Trophoblast cell (in vitro differentiated cells and primary cell): ENCODE data around the gene RABL6.

Experiments used
- DNase-seq, 2 donors: peaks; one replicate each; pipeline ENCODE4 v3.0.0-alpha.2; 2016
- H2AFZ ChIP-seq: 2 replicates; pipeline ENCODE4 v1.6.1; 2013; ENCODE audit warnings: low read length, moderate library complexity, mild to moderate bottlenecking; ENCODE audit not compliant: insufficient read depth, poor library complexity
- H2AK5ac ChIP-seq: 2 replicates; pipeline ENCODE4 v1.6.1; 2013; ENCODE audit warnings: mild to moderate bottlenecking, low read length
- H2BK120ac ChIP-seq: 2 replicates; pipeline ENCODE4 v1.6.1; 2013; ENCODE audit warnings: low read length, mild to moderate bottlenecking, moderate library complexity; ENCODE audit not compliant: insufficient read depth, poor library complexity
- H2BK12ac ChIP-seq: 2 replicates; pipeline ENCODE4 v1.6.1; 2013; ENCODE audit warnings: mild to moderate bottlenecking, low read length, moderate library complexity
- H2BK5ac ChIP-seq: 2 replicates; pipeline ENCODE4 v1.6.1; 2013; ENCODE audit warnings: low read length, low read depth, moderate library complexity, mild to moderate bottlenecking; ENCODE audit not compliant: poor library complexity
- H3K14ac ChIP-seq: 2 replicates; pipeline ENCODE4 v1.6.1; 2013; ENCODE audit warnings: mild to moderate bottlenecking, low read length
- H3K18ac ChIP-seq: 2 replicates; pipeline ENCODE4 v1.6.1; 2013; ENCODE audit warnings: mild to moderate bottlenecking, low read length
- H3K23ac ChIP-seq: 2 replicates; pipeline ENCODE4 v1.6.1; 2013; ENCODE audit warnings: low read length
- H3K27ac ChIP-seq: 2 replicates; pipeline ENCODE4 v1.5.1; 2013; ENCODE audit warnings: low read depth, mild to moderate bottlenecking, inconsistent platforms, low read length, moderate library complexity
- H3K27me3 ChIP-seq: 2 replicates; pipeline ENCODE4 v1.6.1; 2013; ENCODE audit warnings: inconsistent platforms, mild to moderate bottlenecking, low read length, moderate library complexity; ENCODE audit not compliant: insufficient read depth
- H3K36me3 ChIP-seq, 2 experiments: 1 replicate in 1 of 2; 2 replicates in 1 of 2; pipeline ENCODE4 v1.6.1; 2013; ENCODE audit warnings: low read length in 2 of 2, mild to moderate bottlenecking in 2 of 2, moderate library complexity in 1 of 2; ENCODE audit not compliant: insufficient read depth in 2 of 2, control insufficient read depth in 1 of 2
- H3K4ac ChIP-seq: 2 replicates; pipeline ENCODE4 v1.6.1; 2013; ENCODE audit warnings: low read depth, mild to moderate bottlenecking, low read length, moderate library complexity
- H3K4me1 ChIP-seq, 2 experiments: 1 replicate in 1 of 2; 2 replicates in 1 of 2; pipeline ENCODE4 v1.6.1; 2013; ENCODE audit warnings: low read length in 2 of 2, mild to moderate bottlenecking in 2 of 2, moderate library complexity in 1 of 2; ENCODE audit not compliant: insufficient read depth in 2 of 2, control insufficient read depth in 1 of 2
- H3K4me2 ChIP-seq: 2 replicates; pipeline ENCODE4 v1.6.1; 2013; ENCODE audit warnings: inconsistent platforms, mild to moderate bottlenecking, low read length, moderate library complexity
- H3K4me3 ChIP-seq: 2 replicates; pipeline ENCODE4 v1.5.1; 2013; ENCODE audit warnings: mild to moderate bottlenecking, low read depth, low read length, inconsistent platforms
- H3K79me1 ChIP-seq: one replicate; pipeline ENCODE4 v1.6.1; 2013; ENCODE audit warnings: low read length
- H3K79me2 ChIP-seq: 2 replicates; pipeline ENCODE4 v1.6.1; 2013; ENCODE audit warnings: low read length, mild to moderate bottlenecking; ENCODE audit not compliant: control insufficient read depth, insufficient read depth, poor library complexity
- H3K9ac ChIP-seq: 2 replicates; pipeline ENCODE4 v1.6.1; 2013; ENCODE audit warnings: mild to moderate bottlenecking, low read length
- H3K9me3 ChIP-seq: 2 replicates; pipeline ENCODE4 v1.6.1; 2013; ENCODE audit warnings: low read depth, mild to moderate bottlenecking, control low read depth, inconsistent platforms, low read length; ENCODE audit not compliant: insufficient read depth
- H4K12ac ChIP-seq: 2 replicates; pipeline ENCODE4 v1.6.1; 2013; ENCODE audit warnings: low read depth, mild to moderate bottlenecking, low read length, moderate library complexity
- H4K8ac ChIP-seq: 2 replicates; pipeline ENCODE4 v1.6.1; 2013; ENCODE audit warnings: low read depth, mild to moderate bottlenecking, low read length, moderate library complexity
- H4K91ac ChIP-seq: one replicate; pipeline ENCODE4 v1.6.1; 2013; ENCODE audit warnings: low read depth, mild to moderate bottlenecking, low read length, moderate library complexity
- WGBS: extraction: QIAGEN DNeasy Blood & Tissue Kit; methylation state at CpG from one replicate; pipeline ENCODE4 v1.1.7; 2013; ENCODE audit warnings: missing lambda C conversion rate; ENCODE audit not compliant: insufficient read length, insufficient coverage; ENCODE audit errors: extremely low coverage; 5-methylcytosine and 5-hydroxymethylcytosine counted together

RABL6 gene

GRCh38 chr9:136773386-136774044 is 34.2 kb upstream of the RABL6 start:
- no peak overlapping the region for H3K23ac ChIP-seq
- H4K8ac ChIP-seq = no peak overlapping the region
- H3K79me2 ChIP-seq = no peaks in the 10 kb centered on the region
- H2AK5ac ChIP-seq = no peak overlapping the region
- no peak overlapping the region for H2BK5ac ChIP-seq
- H3K27ac ChIP-seq = no peak overlapping the region
- no peak overlapping the region for H3K18ac ChIP-seq
- no peaks in the 10 kb centered on the region for H3K4me1 ChIP-seq
- no peak overlapping the region for H3K4ac ChIP-seq
- no peak overlapping the region for H4K91ac ChIP-seq
- no peak overlapping the region for H4K12ac ChIP-seq
- H3K36me3 ChIP-seq = no peaks in the 10 kb centered on the region
- H2BK120ac ChIP-seq = no peak overlapping the region
- H3K79me1 ChIP-seq = no peaks in the 10 kb centered on the region
- peaks cover 8% of the 10 kb centered on the region for H3K9me3 ChIP-seq
- H3K14ac ChIP-seq = no peak overlapping the region
- H3K4me3 ChIP-seq = no peak overlapping the region
- no peak overlapping the region for H2AFZ ChIP-seq
- no CpG with 5 or more reads among the region's 7 CpGs for WGBS
- peaks cover 6% of the 10 kb centered on the region for H3K27me3 ChIP-seq
- no peak overlapping the region for H3K9ac ChIP-seq
- no peak overlapping the region for H3K4me2 ChIP-seq
- no peak overlapping the region for H2BK12ac ChIP-seq
- no peak for DNase-seq

GRCh38 chr9:136774416-136775045 is 33.2 kb upstream of the RABL6 start:
- Histone ChIP-seq H3K9me3 (peaks cover 8% of the 10 kb centered on the region), H3K4me3 (no peak overlapping the region), H2BK120ac (no peak overlapping the region), H3K79me2 (no peaks in the 10 kb centered on the region), H3K23ac (no peak overlapping the region), H3K18ac (no peak overlapping the region), H3K27ac (no peak overlapping the region), H2AFZ (no peak overlapping the region), H2BK12ac (no peak overlapping the region), H3K36me3 (no peaks in the 10 kb centered on the region), H3K9ac (no peak overlapping the region), H2AK5ac (no peak overlapping the region), H3K79me1 (no peaks in the 10 kb centered on the region), H2BK5ac (no peak overlapping the region), H3K27me3 (peaks cover 7% of the 10 kb centered on the region), H3K4ac (no peak overlapping the region), H4K8ac (no peak overlapping the region), H3K4me2 (no peak overlapping the region), H4K91ac (no peak overlapping the region), H4K12ac (no peak overlapping the region), H3K4me1 (no peaks in the 10 kb centered on the region), H3K14ac (no peak overlapping the region)
- DNase-seq = no peak
- no CpG with 5 or more reads among the region's 12 CpGs for WGBS

- Histone ChIP-seq H3K79me1 (no peaks in the 10 kb centered on the region), H3K4me3 (no peak overlapping the region), H2BK12ac (no peak overlapping the region), H4K12ac (no peak overlapping the region), H3K4ac (no peak overlapping the region), H3K4me1 (no peaks in the 10 kb centered on the region), H2AK5ac (no peak overlapping the region), H3K9ac (no peak overlapping the region), H4K91ac (no peak overlapping the region), H4K8ac (no peak overlapping the region), H3K4me2 (no peak overlapping the region), H3K9me3 (peaks cover 8% of the 10 kb centered on the region), H3K36me3 (no peaks in the 10 kb centered on the region), H3K23ac (no peak overlapping the region), H3K18ac (no peak overlapping the region), H2BK5ac (no peak overlapping the region), H3K79me2 (no peaks in the 10 kb centered on the region), H3K27ac (no peak overlapping the region), H3K14ac (no peak overlapping the region), H2BK120ac (no peak overlapping the region), H3K27me3 (peaks cover 7% of the 10 kb centered on the region), H2AFZ (no peak overlapping the region)
- WGBS = no CpG with 5 or more reads among the region's 6 CpGs
- no peak for DNase-seq
Observed at GRCh38 chr9:136775191-136775590, 32.6 kb upstream of the RABL6 start.

- DNase-seq = no peak
- Histone ChIP-seq H2BK5ac (no peak overlapping the region), H3K79me2 (no peaks in the 10 kb centered on the region), H3K4ac (no peak overlapping the region), H3K14ac (no peak overlapping the region), H2AK5ac (no peak overlapping the region), H3K4me3 (no peak overlapping the region), H3K27ac (no peak overlapping the region), H3K18ac (no peak overlapping the region), H3K79me1 (no peaks in the 10 kb centered on the region), H3K27me3 (peaks cover 7% of the 10 kb centered on the region), H4K8ac (no peak overlapping the region), H4K12ac (no peak overlapping the region), H3K4me2 (no peak overlapping the region), H3K23ac (no peak overlapping the region), H2BK12ac (no peak overlapping the region), H3K9ac (no peak overlapping the region), H2AFZ (no peak overlapping the region), H3K4me1 (no peaks in the 10 kb centered on the region), H3K36me3 (no peaks in the 10 kb centered on the region), H4K91ac (no peak overlapping the region), H2BK120ac (no peak overlapping the region), H3K9me3 (peaks cover 8% of the 10 kb centered on the region)
- no CpG with 5 or more reads among the region's 7 CpGs for WGBS
Observed at GRCh38 chr9:136776947-136777346, 30.8 kb upstream of the RABL6 start.
